Natural killer cell (primary cell): ENCODE results near the gene MRPL53. TPM values are rescaled to one million over a fixed set of nuclear protein-coding genes. Genes with fewer than 3 reads are reported as not detected.

Experiments used
- ATAC-seq, 3 donors: fragments of 150-1000 bp in 2 of 3; fragments of 200-7000 bp in 1 of 3; cut with Tn5 transposase; 1 replicate in 1 of 3; 2 replicates in 2 of 3; pipeline ENCODE4 v1.10.0; 2021; ENCODE audit warnings: mild to moderate bottlenecking in 2 of 3, moderate library complexity in 2 of 3
- DNase-seq, 2 donors: peaks; one replicate each; pipeline versions ENCODE4 v3.0.0 to v3.0.0-alpha.2; 2013 to 2021; ENCODE audit warnings: mixed read lengths in 1 of 2
- H3K27ac ChIP-seq: one replicate; pipeline ENCODE4 v1.5.1; 2013; ENCODE audit warnings: mild to moderate bottlenecking, low read length
- H3K27me3 ChIP-seq: one replicate; pipeline ENCODE4 v1.6.1; 2013; ENCODE audit warnings: low read length; ENCODE audit not compliant: control insufficient read depth, insufficient read depth
- H3K36me3 ChIP-seq: one replicate; pipeline ENCODE4 v1.6.1; 2013; ENCODE audit warnings: low read length; ENCODE audit not compliant: control insufficient read depth, insufficient read depth
- H3K4me1 ChIP-seq: one replicate; pipeline ENCODE4 v1.6.1; 2013; ENCODE audit warnings: low read length; ENCODE audit not compliant: control insufficient read depth, insufficient read depth
- H3K4me3 ChIP-seq: one replicate; pipeline ENCODE4 v1.5.1; 2013; ENCODE audit warnings: low read length
- H3K9me3 ChIP-seq: one replicate; pipeline ENCODE4 v1.6.1; 2013; ENCODE audit warnings: low read length; ENCODE audit not compliant: control insufficient read depth, insufficient read depth
- H3K27ac Mint-ChIP-seq, 2 donors: one replicate each; pipeline ENCODE4 v1.8.0; 2022; ENCODE audit warnings: mild to moderate bottlenecking in 2 of 2, mixed read lengths in 2 of 2, moderate library complexity in 1 of 2
- H3K27me3 Mint-ChIP-seq, 2 donors: one replicate each; pipeline ENCODE4 v1.8.0; 2022; ENCODE audit warnings: low read depth in 2 of 2, mixed read lengths in 2 of 2
- H3K36me3 Mint-ChIP-seq: one replicate; pipeline ENCODE4 v1.8.0; 2022; ENCODE audit warnings: mixed read lengths
- H3K4me1 Mint-ChIP-seq, 2 donors: one replicate each; pipeline ENCODE4 v1.8.0; 2022; ENCODE audit warnings: mixed read lengths in 2 of 2
- H3K4me3 Mint-ChIP-seq: one replicate; pipeline ENCODE4 v1.8.0; 2022; ENCODE audit warnings: mild to moderate bottlenecking, moderate library complexity, mixed read lengths
- H3K9me3 Mint-ChIP-seq, 2 donors: one replicate each; pipeline ENCODE4 v1.8.0; 2022; ENCODE audit warnings: mixed read lengths in 2 of 2
- WGBS: methylation state at CpG from one replicate; pipeline ENCODE4 v1.1.7; 2013; ENCODE audit warnings: missing lambda C conversion rate; ENCODE audit not compliant: insufficient coverage; 5-methylcytosine and 5-hydroxymethylcytosine counted together
- intact Hi-C: fragments of 100-400 bp; cut with micrococcal nuclease; formaldehyde crosslinking; loops from one replicate; pipeline ENCODE4 v1.14.2; 2022
- total RNA-seq, 4 donors: library from RNA; stranded (reverse); fragments of 120-200 nt in 1 of 4; gene quantifications; one replicate each; pipeline versions ENCODE4 v1.2.3 to v1.2.4, GENCODE V29; 2013 to 2022
- TF ChIP-seq, protein P1 (sequence below): fragments of 200-600 bp; IDR thresholded peaks from one replicate; pipeline ENCODE4 v1.8.0; 2022; ENCODE audit warnings: antibody characterized with exemption

Gene MRPL53
- total RNA-seq, 3 donors from 2014 or later (not counting 1 experiment from before 2014, with no cell fraction given), result 42.4 to 49.7 (median 42.4) TPM

DNA sequence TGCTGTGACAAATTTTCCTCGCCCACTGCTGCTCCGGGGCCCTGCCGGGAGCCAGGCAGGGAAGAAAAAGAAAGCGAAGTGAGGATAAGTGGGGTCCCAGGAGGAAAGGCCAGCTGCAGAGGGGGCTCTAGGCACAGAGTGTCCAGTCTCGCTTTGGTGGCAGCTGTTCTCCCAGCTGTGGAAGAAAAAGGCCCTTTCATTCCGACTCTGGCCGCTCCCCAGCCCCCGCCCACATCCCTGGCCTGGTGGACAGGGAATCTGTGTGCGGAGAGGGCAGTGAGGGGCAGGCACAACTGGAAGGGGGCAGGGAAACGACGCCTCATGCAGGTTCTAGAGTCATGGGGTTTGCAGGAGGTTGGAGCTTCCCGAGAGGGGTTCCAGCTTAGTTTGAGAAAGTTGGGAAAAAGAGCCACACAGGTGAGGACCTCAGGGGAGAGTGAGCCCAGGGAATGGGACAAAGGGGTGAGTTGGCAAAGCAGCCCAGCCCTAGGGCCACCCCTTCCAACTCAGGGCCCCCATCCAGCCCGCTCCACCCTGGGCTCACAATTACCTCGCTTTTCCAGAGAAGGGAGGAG lies 32.6 kb downstream of the MRPL53 start:
- Histone ChIP-seq H3K9me3 (no peaks in the 10 kb centered on the region), H3K27me3 (peaks cover 19% of the 10 kb centered on the region), H3K27ac (no peak overlapping the region), H3K4me1 (peaks cover 33% of the 10 kb centered on the region), H3K36me3 (no peaks in the 10 kb centered on the region), H3K4me3 (peak overlapping the region; percentile 40)
- Mint-ChIP-seq H3K4me3 (peak overlapping the region; percentile 88), H3K4me1 (peaks cover 27 to 38% of the 10 kb centered on the region in 2 donors), H3K9me3 (no peaks in the 10 kb centered on the region), H3K27ac (peak overlapping the region; percentile 27 to 28), H3K27me3 (peaks cover 0 to 14% of the 10 kb centered on the region in 2 donors), H3K36me3 (no peaks in the 10 kb centered on the region)
- DNase-seq, result no peak
- ATAC-seq, result no peak
- 51% methylated on average over 14 of the region's 14 CpGs for WGBS
- TF ChIP-seq, protein P1, sequence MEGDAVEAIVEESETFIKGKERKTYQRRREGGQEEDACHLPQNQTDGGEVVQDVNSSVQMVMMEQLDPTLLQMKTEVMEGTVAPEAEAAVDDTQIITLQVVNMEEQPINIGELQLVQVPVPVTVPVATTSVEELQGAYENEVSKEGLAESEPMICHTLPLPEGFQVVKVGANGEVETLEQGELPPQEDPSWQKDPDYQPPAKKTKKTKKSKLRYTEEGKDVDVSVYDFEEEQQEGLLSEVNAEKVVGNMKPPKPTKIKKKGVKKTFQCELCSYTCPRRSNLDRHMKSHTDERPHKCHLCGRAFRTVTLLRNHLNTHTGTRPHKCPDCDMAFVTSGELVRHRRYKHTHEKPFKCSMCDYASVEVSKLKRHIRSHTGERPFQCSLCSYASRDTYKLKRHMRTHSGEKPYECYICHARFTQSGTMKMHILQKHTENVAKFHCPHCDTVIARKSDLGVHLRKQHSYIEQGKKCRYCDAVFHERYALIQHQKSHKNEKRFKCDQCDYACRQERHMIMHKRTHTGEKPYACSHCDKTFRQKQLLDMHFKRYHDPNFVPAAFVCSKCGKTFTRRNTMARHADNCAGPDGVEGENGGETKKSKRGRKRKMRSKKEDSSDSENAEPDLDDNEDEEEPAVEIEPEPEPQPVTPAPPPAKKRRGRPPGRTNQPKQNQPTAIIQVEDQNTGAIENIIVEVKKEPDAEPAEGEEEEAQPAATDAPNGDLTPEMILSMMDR, result no peak
- intact Hi-C loops, result no loop called here

DNA sequence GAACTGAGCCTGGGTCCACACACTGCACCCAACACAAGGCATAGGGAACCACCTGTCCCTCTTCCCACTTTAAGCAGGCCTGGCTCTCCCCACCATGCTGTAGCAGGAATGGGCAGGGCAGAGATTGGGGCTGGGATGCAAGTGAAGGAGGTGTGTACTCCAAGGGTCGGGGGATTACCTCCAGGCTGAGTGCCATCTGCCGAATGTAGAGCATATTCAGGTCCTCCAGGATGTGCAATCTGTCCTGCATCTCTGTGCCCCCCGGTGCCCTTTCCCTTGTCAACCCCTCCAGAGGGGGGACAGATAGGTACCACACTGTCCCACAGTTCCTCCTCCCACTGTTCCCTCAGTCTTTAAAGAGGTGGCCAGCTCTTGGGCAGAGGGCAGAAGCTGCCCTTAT lies 33.1 kb downstream of the MRPL53 start:
- H3K4me3 Mint-ChIP-seq, result peak overlapping the region; percentile 88
- Histone ChIP-seq H3K36me3 (no peaks in the 10 kb centered on the region), H3K27me3 (peaks cover 19% of the 10 kb centered on the region), H3K27ac (no peak overlapping the region), H3K9me3 (no peaks in the 10 kb centered on the region), H3K4me1 (peaks cover 33% of the 10 kb centered on the region), H3K4me3 (no peak overlapping the region)
- no peak for DNase-seq
- no peaks in the 10 kb centered on the region for H3K9me3 Mint-ChIP-seq
- no peak for ATAC-seq
- H3K36me3 Mint-ChIP-seq, result no peaks in the 10 kb centered on the region
- intact Hi-C loops, result no loop called here
- TF ChIP-seq, protein P1, result no peak
- peak overlapping the region; percentile 27 to 28 for H3K27ac Mint-ChIP-seq
- peaks cover 0 to 11% of the 10 kb centered on the region in 2 donors for H3K27me3 Mint-ChIP-seq
- H3K4me1 Mint-ChIP-seq, result peaks cover 27 to 38% of the 10 kb centered on the region in 2 donors
- WGBS, result 41% methylated on average over 3 of the region's 3 CpGs

DNA sequence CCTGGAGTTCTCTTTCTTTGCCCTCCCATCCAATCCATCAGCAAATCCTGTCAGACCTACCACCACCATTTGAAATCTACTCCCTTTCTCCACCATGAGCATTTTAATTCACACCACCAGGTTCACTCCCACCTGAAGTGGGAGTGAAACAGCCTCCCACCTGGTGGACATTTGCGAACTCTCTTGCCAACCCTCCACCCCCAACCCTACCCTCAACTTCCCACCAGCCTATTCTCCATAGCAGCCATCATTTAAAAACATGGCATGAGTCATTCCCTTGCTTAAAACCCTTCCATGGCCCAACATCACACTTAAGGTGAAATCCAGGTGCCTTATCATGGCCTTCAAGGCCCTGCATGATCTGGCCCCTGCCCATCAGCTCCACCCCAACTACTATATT lies 34.2 kb downstream of the MRPL53 start:
- DNase-seq (no peak), ATAC-seq (no peak)
- intact Hi-C loops, result no loop called here
- Histone ChIP-seq H3K9me3 (no peaks in the 10 kb centered on the region), H3K36me3 (no peaks in the 10 kb centered on the region), H3K27me3 (peaks cover 19% of the 10 kb centered on the region), H3K4me3 (no peak overlapping the region), H3K27ac (no peak overlapping the region), H3K4me1 (peaks cover 33% of the 10 kb centered on the region)
- 73% methylated on average over 1 of the region's 1 CpG for WGBS
- Mint-ChIP-seq H3K27me3 (peaks cover 0 to 11% of the 10 kb centered on the region in 2 donors), H3K4me3 (no peak overlapping the region), H3K36me3 (no peaks in the 10 kb centered on the region), H3K9me3 (no peaks in the 10 kb centered on the region), H3K4me1 (peaks cover 27 to 38% of the 10 kb centered on the region in 2 donors), H3K27ac (peak overlapping the region; percentile 27 to 28)
- TF ChIP-seq, protein P1, result no peak
